Kidney epithelial cell (primary cell): ENCODE results near the gene SPECC1. TPM values are rescaled to one million over a fixed set of nuclear protein-coding genes. Genes with fewer than 3 reads are reported as not detected.
"Not testable (repeated sequence)": the region's sequence is repeated elsewhere in the genome, so short reads cannot be mapped to it uniquely, and the experiment has no call there.

Source experiments
- DNase-seq: peaks from one replicate; pipeline ENCODE4 v3.0.0-alpha.2; 2010; ENCODE audit warnings: low read depth
- H3K27me3 ChIP-seq: 2 replicates; pipeline ENCODE4 v1.6.0; 2011; ENCODE audit warnings: low read length; ENCODE audit not compliant: control insufficient read depth, insufficient read depth
- H3K36me3 ChIP-seq: 2 replicates; pipeline ENCODE4 v1.5.1; 2011; ENCODE audit warnings: low read length; ENCODE audit not compliant: control insufficient read depth, insufficient read depth
- H3K4me3 ChIP-seq: 2 replicates; pipeline ENCODE4 v1.5.1; 2011; ENCODE audit warnings: low read depth, mild to moderate bottlenecking, control low read depth, low read length
- total RNA-seq: library from RNA; depleted of rRNA; stranded (reverse); fragments of >200 nt; gene quantifications from 2 replicates; pipeline ENCODE4 v1.2.3, GENCODE V29; 2015
- TF ChIP-seq, protein P1 (sequence below): IDR thresholded peaks from 2 replicates; pipeline ENCODE4 v1.5.1; 2011; ENCODE audit warnings: mild to moderate bottlenecking, moderate library complexity, low read length, control low read depth, inconsistent platforms; ENCODE audit not compliant: insufficient read depth, poor library complexity, severe bottlenecking

SPECC1 gene
- total RNA-seq, 1 donor from 2014 or later = 62.3 TPM

DNA sequence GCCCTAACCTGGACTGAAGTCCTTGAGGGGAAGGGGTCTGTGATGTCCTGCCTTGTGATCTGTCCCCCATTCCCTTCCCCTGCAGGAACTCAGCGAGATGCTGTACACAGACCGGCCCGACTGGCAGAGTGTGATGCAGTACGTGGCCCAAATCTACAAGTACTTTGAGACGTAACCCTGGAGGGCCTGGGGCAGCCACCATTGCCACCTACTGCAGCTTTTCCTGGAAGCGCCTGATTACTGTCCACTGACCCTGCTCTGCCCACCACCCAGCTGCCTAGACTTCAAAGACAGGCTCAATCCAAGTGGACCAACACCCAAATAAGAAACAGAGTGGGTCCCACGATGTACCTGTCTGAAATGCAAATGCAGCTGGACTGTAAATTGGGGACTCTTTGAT is 304.7 kb downstream of the SPECC1 start:
- no peak for DNase-seq
- H3K4me3 ChIP-seq = no peak overlapping the region
- no peaks in the 10 kb centered on the region for H3K27me3 ChIP-seq
- H3K36me3 ChIP-seq = no peaks in the 10 kb centered on the region
- TF ChIP-seq, protein P1, sequence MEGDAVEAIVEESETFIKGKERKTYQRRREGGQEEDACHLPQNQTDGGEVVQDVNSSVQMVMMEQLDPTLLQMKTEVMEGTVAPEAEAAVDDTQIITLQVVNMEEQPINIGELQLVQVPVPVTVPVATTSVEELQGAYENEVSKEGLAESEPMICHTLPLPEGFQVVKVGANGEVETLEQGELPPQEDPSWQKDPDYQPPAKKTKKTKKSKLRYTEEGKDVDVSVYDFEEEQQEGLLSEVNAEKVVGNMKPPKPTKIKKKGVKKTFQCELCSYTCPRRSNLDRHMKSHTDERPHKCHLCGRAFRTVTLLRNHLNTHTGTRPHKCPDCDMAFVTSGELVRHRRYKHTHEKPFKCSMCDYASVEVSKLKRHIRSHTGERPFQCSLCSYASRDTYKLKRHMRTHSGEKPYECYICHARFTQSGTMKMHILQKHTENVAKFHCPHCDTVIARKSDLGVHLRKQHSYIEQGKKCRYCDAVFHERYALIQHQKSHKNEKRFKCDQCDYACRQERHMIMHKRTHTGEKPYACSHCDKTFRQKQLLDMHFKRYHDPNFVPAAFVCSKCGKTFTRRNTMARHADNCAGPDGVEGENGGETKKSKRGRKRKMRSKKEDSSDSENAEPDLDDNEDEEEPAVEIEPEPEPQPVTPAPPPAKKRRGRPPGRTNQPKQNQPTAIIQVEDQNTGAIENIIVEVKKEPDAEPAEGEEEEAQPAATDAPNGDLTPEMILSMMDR = no peak

DNA sequence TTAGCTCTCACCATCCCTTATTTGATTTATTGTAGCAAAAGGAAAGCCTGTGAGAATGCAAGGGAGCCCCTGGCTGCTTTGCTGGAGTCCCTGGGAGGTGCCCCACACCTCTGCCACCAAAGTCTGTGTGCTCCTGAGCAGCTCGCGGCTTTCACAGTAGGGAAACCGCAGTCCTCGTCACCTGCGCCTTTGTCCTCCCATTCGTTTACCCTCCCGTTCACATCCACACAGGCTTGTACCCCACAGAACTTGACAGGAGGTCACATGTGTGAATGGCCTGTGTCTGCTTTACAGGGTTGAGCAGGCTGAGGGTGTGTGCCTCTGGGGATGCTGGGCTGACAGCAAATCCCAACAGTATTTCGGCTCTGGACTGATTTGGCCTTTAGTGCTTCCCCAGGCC is 305.7 kb downstream of the SPECC1 start:
- Histone ChIP-seq H3K27me3 (no peaks in the 10 kb centered on the region), H3K4me3 (no peak overlapping the region), H3K36me3 (no peaks in the 10 kb centered on the region)
- no peak for DNase-seq
- TF ChIP-seq, protein P1 = no peak

DNA sequence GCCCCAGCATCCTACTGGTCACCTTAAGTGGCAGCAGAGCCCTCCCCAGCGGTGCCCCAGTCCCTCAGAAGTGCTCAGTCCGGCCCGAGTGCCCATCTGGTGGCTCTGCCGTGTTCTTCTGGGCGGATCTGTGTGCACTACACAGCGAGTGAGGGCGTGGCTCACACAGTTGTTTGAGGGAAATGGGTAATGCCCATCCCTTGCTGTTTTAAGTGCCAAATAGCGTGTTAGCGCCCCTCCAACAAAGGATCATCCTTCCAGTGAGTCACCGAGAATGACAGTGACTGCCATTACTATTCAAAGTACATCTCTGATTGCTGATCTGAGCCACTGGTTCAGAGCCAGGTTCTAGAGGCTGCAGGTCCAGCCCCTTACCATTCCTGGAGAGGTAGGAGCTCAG is 306.2 kb downstream of the SPECC1 start:
- Histone ChIP-seq H3K27me3 (no peaks in the 10 kb centered on the region), H3K4me3 (no peak overlapping the region), H3K36me3 (no peaks in the 10 kb centered on the region)
- TF ChIP-seq, protein P1 = no peak
- no peak for DNase-seq

DNA sequence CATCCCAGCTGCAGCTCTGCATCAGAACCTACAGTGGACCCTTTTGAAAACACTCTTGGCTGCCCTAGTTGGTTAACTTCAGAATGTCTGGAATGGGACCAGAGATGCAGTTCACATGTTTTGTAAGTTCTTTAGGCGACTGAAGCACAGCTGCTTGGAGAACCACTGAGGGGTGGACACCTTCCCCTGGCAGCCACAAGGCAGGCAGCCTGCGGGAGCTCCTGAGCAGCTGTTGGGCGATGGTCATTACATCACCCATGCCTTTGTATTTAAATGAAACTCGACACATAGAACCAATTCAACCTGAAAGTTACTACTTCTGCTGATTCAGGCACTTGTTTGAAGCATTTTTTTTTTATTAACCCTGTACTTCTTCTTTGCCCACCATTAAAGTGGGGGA is 306.7 kb downstream of the SPECC1 start:
- TF ChIP-seq, protein P1 = no peak
- H3K4me3 ChIP-seq = no peak overlapping the region
- H3K27me3 ChIP-seq = no peaks in the 10 kb centered on the region
- H3K36me3 ChIP-seq = no peaks in the 10 kb centered on the region
- DNase-seq = peak; percentile 12

DNA sequence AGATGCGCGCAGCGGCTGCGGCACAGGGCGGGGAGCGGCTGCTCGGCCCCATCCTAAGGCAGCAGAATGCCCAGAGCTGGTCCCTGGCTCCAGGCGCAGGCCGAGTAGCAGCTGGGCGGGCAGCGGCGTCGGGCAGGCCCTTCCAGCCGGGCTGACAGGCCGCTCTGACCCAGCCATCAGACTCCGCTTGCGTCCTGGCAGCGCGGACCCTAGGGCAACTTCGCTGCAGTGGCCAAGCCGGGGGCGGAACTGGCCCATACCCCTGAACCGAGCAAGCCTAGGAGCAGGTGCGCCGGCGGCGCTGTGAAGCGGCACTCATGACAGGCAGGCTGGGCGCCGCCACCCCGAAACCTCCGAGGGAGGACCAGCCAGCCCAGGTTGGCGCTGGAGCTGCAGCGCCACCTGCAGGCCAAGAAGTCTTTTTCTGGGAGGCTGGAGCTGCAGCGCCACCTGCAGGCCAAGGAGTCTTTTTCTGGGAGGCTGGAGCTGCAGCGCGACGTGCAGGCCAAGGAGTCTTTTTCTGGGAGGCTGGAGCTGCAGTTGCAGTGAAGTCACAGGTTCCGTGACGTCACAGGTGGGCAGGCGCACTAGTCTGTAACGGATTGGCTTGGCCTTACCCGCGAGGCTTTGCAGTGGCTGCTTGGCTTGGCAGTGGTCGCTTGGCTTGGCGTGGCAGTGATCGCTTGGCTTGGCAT is 311.5 kb downstream of the SPECC1 start:
- DNase-seq, H3K36me3 ChIP-seq, H3K27me3 ChIP-seq: not testable (repeated sequence)
- peak overlapping the region; percentile 24 for H3K4me3 ChIP-seq
- TF ChIP-seq, protein P1 = peak; percentile 85

DNA sequence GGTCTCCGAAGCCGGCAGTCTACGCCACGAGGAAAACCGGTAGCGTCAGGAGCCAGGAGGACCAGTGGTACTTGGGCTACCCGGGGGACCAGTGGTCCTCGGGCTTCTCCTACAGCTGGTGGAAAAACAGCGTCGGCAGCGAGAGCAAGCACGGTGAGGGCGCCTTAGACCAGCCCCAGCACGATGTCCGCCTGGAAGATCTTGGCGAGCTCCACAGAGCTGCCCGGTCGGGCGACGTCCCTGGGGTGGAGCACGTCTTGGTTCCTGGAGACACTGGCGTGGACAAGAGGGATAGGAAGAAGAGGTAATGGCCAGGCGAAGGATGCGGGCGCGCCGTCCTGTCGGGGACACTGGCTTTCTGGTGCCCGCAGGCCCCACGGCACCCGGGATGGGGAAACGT is 312.2 kb downstream of the SPECC1 start:
- not testable (repeated sequence) for H3K36me3 ChIP-seq, DNase-seq, H3K4me3 ChIP-seq, H3K27me3 ChIP-seq

DNA sequence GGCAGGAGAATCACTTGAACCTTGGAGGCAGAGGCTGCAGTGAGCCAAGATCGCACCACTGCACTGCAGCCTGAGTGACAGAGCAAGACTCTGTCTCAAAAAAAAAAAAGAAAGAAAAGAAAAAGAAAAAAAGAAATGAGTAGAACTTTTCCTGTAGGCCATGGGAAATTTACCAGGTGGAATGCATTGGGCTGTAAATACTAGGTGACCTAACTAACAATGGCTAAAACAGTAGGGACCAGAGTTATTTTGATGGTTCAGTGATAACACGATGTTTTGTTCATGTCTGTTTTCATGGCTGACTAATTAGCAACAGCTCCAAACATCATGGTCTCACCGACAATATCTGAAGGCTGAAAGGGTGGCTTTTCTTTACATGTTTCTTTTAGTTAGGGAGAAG is 318.6 kb downstream of the SPECC1 start:
- not testable (repeated sequence) for H3K36me3 ChIP-seq, DNase-seq, H3K27me3 ChIP-seq, H3K4me3 ChIP-seq

DNA sequence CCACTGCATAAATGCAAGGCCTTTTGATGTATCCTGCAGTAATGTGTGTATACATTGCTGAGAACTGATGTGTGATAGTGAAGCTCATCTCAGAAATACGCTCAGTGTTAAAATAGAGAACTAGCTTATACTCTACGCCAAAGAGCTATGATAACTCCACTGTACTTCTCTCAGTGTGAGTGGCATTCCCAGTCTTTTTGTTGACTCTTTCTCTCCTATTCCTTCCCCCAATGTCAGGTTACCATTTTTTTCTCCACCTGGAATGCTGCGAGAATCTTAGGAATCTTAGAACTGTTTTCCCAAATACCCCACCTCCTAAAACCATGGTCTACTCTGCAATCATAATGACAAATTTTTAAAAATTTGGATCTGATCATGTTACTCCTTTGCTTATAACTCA is 342.2 kb downstream of the SPECC1 start:
- H3K4me3 ChIP-seq, DNase-seq, H3K36me3 ChIP-seq, H3K27me3 ChIP-seq: not testable (repeated sequence)

DNA sequence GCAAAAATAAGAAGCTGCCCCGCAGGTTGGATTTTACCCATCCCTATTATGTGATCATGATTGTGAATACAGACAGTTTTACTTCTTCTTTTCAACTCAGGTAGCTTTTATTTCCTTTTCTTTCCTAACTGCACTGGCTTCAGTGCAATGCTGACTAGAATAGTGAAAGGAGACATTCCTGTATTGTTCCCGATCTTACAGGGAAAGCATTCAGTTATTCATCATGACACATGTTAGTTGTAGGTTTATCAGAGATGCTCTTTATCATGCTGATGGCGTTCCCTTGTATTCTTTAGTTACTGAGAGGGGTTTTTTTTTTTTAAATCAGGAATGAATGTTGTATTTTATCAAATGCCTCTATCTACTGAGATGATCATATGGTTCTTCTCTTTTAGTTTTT is 343.4 kb downstream of the SPECC1 start:
- not testable (repeated sequence) for H3K27me3 ChIP-seq, DNase-seq, H3K4me3 ChIP-seq, H3K36me3 ChIP-seq

DNA sequence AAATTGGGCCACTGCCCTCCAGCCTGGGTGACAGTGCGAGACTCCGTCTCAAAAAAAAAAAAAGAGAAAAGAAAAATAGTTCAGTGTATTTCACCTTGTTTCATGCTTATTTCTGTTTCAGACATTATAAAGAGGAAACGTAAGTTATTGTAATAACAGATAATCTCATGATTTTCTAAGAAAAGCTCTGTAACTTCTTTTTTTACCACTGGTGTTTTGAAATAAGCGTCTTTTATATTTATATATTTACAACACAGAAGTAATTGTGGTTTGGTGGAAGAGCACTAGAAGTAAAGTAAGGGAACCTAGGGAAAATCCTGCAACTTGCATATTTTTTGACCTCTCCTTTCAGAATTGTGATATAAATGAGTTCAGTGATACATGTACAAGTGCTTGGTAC is 354.7 kb downstream of the SPECC1 start:
- DNase-seq, H3K36me3 ChIP-seq, H3K27me3 ChIP-seq, H3K4me3 ChIP-seq: not testable (repeated sequence)
